C1 segment of cervical spinal cord (tissue), 14 donors: ENCODE results near the gene CENPX.

Source experiments
- DNase-seq, 14 donors: peaks; one replicate each; lab custom pipeline; 2025; lab: John Stamatoyannopoulos, UW

The CENPX gene

GRCh38 chr17:81980707-81981343, 41.9 kb downstream of the CENPX start:
- DNase-seq, result no peak

- no peak for DNase-seq
Observed at GRCh38 chr17:81980122-81980521, 42.6 kb downstream of the CENPX start.

- peak in 1 of 14 donors; percentile 13 for DNase-seq
Observed at GRCh38 chr17:81978524-81979298, 44.0 kb downstream of the CENPX start.

- peak; percentile 36 to 91 (median 78) for DNase-seq
Observed at GRCh38 chr17:81977211-81977808, 45.4 kb downstream of the CENPX start, which contains the start of gene ASPSCR1. Gene ASPSCR1 (plus strand): TSS chr17:81977629. CDS start chr17:81977647, 18 bp downstream.

GRCh38 chr17:81976332-81977210, 46.1 kb downstream of the CENPX start:
- peak in 3 of 14 donors; percentile 7 to 19 (median 10) for DNase-seq

- DNase-seq, result no peak
Observed at GRCh38 chr17:81973432-81973831, 49.2 kb downstream of the CENPX start.

- DNase-seq, result no peak
Observed at GRCh38 chr17:81968850-81969812, 53.5 kb downstream of the CENPX start.
